B cell (primary cell): Measurements from ENCODE around the gene LCE5A. TPM values are rescaled to one million over a fixed set of nuclear protein-coding genes. Genes with fewer than 3 reads are reported as not detected.

Experiments
- ATAC-seq: fragments of 200-7000 bp; cut with Tn5 transposase; one replicate; pipeline ENCODE4 v1.10.0; 2021; ENCODE audit warnings: low read depth, mild to moderate bottlenecking, moderate number of reproducible peaks, moderate library complexity
- CTCF ChIA-PET: fragments of 350-600 bp; sonication (Branson Sonifier 250); formaldehyde crosslinking; loops from one replicate; lab custom pipeline; 2021; ENCODE audit warnings: antibody characterized with exemption, inconsistent platforms; lab: Charles Lee
- POLR2A ChIA-PET: fragments of 350-600 bp; sonication (Branson Sonifier 250); formaldehyde crosslinking; loops from one replicate; lab custom pipeline; 2021; ENCODE audit warnings: antibody characterized with exemption; lab: Charles Lee
- DNase-seq: peaks from one replicate; pipeline ENCODE4 v3.0.0; 2013
- H2AFZ ChIP-seq: 2 replicates; pipeline ENCODE4 v1.6.1; 2012; ENCODE audit warnings: mild to moderate bottlenecking, low read depth, low read length; ENCODE audit not compliant: insufficient read depth, poor library complexity, severe bottlenecking
- H3K27ac ChIP-seq, 2 donors: 1 replicate in 1 of 2; 2 replicates in 1 of 2; pipeline ENCODE4 v1.5.1; 2012 to 2013; ENCODE audit warnings: low read length in 2 of 2, mild to moderate bottlenecking in 2 of 2, moderate library complexity in 1 of 2
- H3K27me3 ChIP-seq, 4 experiments: fragments of 200-600 bp in 1 of 4; sonication (generic) in 1 of 4; replicated peaks in 1 of 4; 1 replicate in 2 of 4; 2 replicates in 2 of 4; pipeline versions ENCODE4 v1.6.1 to v1.7.0; 2013 to 2016; ENCODE audit warnings: low read length in 3 of 4, mild to moderate bottlenecking in 2 of 4, mixed read lengths in 1 of 4, moderate library complexity in 1 of 4; ENCODE audit not compliant: insufficient read depth in 4 of 4, control insufficient read depth in 3 of 4; ENCODE audit errors: control extremely low read depth in 1 of 4
- H3K36me3 ChIP-seq, 2 experiments: replicated peaks in 1 of 2; 1 replicate in 1 of 2; 2 replicates in 1 of 2; pipeline versions ENCODE4 v1.6.1 to v1.7.1; 2013; ENCODE audit warnings: low read length in 1 of 2; ENCODE audit not compliant: insufficient read depth in 2 of 2, control insufficient read depth in 1 of 2; ENCODE audit errors: control extremely low read depth in 1 of 2, extremely low read depth in 1 of 2
- H3K4me1 ChIP-seq, 2 donors: fragments of 200-600 bp in 1 of 2; sonication (generic) in 1 of 2; 1 replicate in 1 of 2; 2 replicates in 1 of 2; pipeline versions ENCODE4 v1.5.1 to v1.6.1; 2013 to 2017; ENCODE audit warnings: low read length in 2 of 2; ENCODE audit not compliant: control insufficient read depth in 2 of 2, insufficient read depth in 2 of 2
- H3K4me2 ChIP-seq: replicated peaks from 2 replicates; pipeline ENCODE3; 2012; ENCODE audit warnings: mild to moderate bottlenecking, low read depth, low read length; ENCODE audit not compliant: poor library complexity, severe bottlenecking
- H3K4me3 ChIP-seq, 5 experiments: fragments of 200-600 bp in 1 of 5; sonication (generic) in 1 of 5; 1 replicate in 3 of 5; 2 replicates in 2 of 5; pipeline versions ENCODE4 v1.5.1 to v1.7.0; 2011 to 2016; ENCODE audit warnings: low read length in 4 of 5, mild to moderate bottlenecking in 4 of 5, low read depth in 2 of 5, control low read depth in 1 of 5, moderate library complexity in 1 of 5; ENCODE audit not compliant: insufficient read depth in 1 of 5; ENCODE audit errors: control extremely low read depth in 1 of 5, extremely low read depth in 1 of 5
- H3K79me2 ChIP-seq: fragments of 200-600 bp; sonication (generic); one replicate; pipeline ENCODE4 v1.6.0; 2016; ENCODE audit warnings: low read length; ENCODE audit not compliant: control insufficient read depth, insufficient read depth
- H3K9ac ChIP-seq: fragments of 200-600 bp; sonication (generic); 2 replicates; pipeline ENCODE4 v1.6.1; 2017; ENCODE audit warnings: mild to moderate bottlenecking, low read length, moderate library complexity
- H3K9me3 ChIP-seq, 3 donors: one replicate each; pipeline versions ENCODE4 v1.6.1 to v1.7.1; 2013; ENCODE audit warnings: low read length in 2 of 3; ENCODE audit not compliant: control insufficient read depth in 2 of 3, insufficient read depth in 1 of 3; ENCODE audit errors: control extremely low read depth in 1 of 3
- H4K20me1 ChIP-seq: 2 replicates; pipeline ENCODE4 v1.6.0; 2012; ENCODE audit warnings: mild to moderate bottlenecking, low read length; ENCODE audit not compliant: insufficient read depth, control insufficient read depth, poor library complexity, severe bottlenecking
- H3K27ac Mint-ChIP-seq: one replicate; pipeline ENCODE4 v1.8.0; 2021; ENCODE audit warnings: mixed read lengths
- H3K27me3 Mint-ChIP-seq: one replicate; pipeline ENCODE4 v1.8.0; 2021; ENCODE audit warnings: mixed read lengths
- H3K4me1 Mint-ChIP-seq: one replicate; pipeline ENCODE4 v1.8.0; 2021; ENCODE audit warnings: mixed read lengths
- H3K4me3 Mint-ChIP-seq: one replicate; pipeline ENCODE4 v1.8.0; 2021; ENCODE audit warnings: mixed read lengths
- H3K9me3 Mint-ChIP-seq: one replicate; pipeline ENCODE4 v1.8.0; 2022; ENCODE audit warnings: mixed read lengths; ENCODE audit not compliant: insufficient read depth
- CTCF ChIP-seq: fragments of 200-600 bp; IDR thresholded peaks from one replicate; pipeline ENCODE4 v1.8.0; 2022; ENCODE audit warnings: antibody characterized with exemption, mild to moderate bottlenecking
- EZH2 ChIP-seq: IDR thresholded peaks from 2 replicates; pipeline ENCODE4 v1.6.1; 2012; ENCODE audit warnings: borderline replicate concordance, low read depth, mild to moderate bottlenecking, moderate library complexity, low read length; ENCODE audit not compliant: insufficient read depth, poor library complexity, severe bottlenecking
- WGBS: methylation state at CpG from one replicate; pipeline ENCODE4 v1.1.5; 2013; ENCODE audit warnings: missing lambda C conversion rate; ENCODE audit not compliant: insufficient coverage; 5-methylcytosine and 5-hydroxymethylcytosine counted together
- intact Hi-C: fragments of 100-400 bp; cut with micrococcal nuclease; formaldehyde crosslinking; loops from one replicate; pipeline ENCODE4 v1.10.0; 2022
- polyA plus RNA-seq: library from polyadenylated mRNA; depleted of rRNA; stranded (reverse); fragments of >200 nt; gene quantifications from 2 replicates; pipeline ENCODE4 v1.2.3, GENCODE V29; 2012
- total RNA-seq, 2 donors: library from RNA; stranded (reverse); fragments of 120-200 nt in 1 of 2; gene quantifications; 1 replicate in 1 of 2; 2 replicates in 1 of 2; pipeline versions ENCODE4 v1.2.3 to v1.2.4, GENCODE V29; 2013 to 2022

Gene LCE5A
- total and polyA plus RNA-seq, 2 donors (not counting 1 experiment from before 2014, with no cell fraction given), result not detected

- CTCF ChIA-PET, result no interaction called here
- ATAC-seq (no peak), DNase-seq (no peak)
- no peaks in the 10 kb centered on the region for H4K20me1 ChIP-seq
- no peaks in the 10 kb centered on the region for H3K79me2 ChIP-seq
- peaks cover 0 to 29% (median 13%) of the 10 kb centered on the region in 4 experiments for H3K27me3 ChIP-seq
- H3K4me3 Mint-ChIP-seq, result no peak overlapping the region
- intact Hi-C loops, result no loop called here
- no peaks in the 10 kb centered on the region for H3K36me3 ChIP-seq
- no peak overlapping the region for H3K27ac Mint-ChIP-seq
- H3K9me3 Mint-ChIP-seq, result no peaks in the 10 kb centered on the region
- H3K4me1 Mint-ChIP-seq, result peaks cover 2% of the 10 kb centered on the region
- H3K9ac ChIP-seq, result no peak overlapping the region
- no peak overlapping the region for H3K4me3 ChIP-seq
- H3K4me2 ChIP-seq, result no peak overlapping the region
- no peak overlapping the region for H2AFZ ChIP-seq
- no peak overlapping the region for H3K27ac ChIP-seq
- 64% methylated on average over 5 of the region's 5 CpGs for WGBS
- H3K9me3 ChIP-seq, result no peaks in the 10 kb centered on the region
- H3K4me1 ChIP-seq, result no peaks in the 10 kb centered on the region
- TF ChIP-seq EZH2 (no peak), CTCF (no peak)
- POLR2A ChIA-PET, result no interaction called here
- H3K27me3 Mint-ChIP-seq, result peaks cover 57% of the 10 kb centered on the region
Observed at GRCh38 chr1:152511596-152511995, 993 bp downstream of the LCE5A start.

DNA sequence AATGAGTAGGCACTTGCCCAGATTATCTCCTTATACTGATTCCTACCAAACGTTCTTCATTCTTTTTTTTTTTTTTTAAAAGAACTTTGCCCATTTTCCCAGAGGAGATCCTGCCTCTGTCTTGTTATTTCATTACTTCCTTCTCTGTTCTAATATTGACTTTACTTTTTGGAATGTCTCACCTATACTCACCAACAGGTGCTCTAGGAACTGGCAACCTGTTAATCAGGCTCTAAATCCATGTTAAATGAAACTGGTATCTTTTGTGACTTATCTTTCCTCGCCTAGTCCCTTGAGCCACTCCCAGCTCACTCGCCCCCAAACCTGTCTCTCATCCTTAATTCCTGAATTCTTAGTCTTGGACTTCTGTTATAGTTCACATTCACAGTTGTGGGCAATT is 2.5 kb downstream of the LCE5A start:
- TF ChIP-seq CTCF (no peak), EZH2 (no peak)
- Histone ChIP-seq H3K36me3 (no peaks in the 10 kb centered on the region), H3K79me2 (no peaks in the 10 kb centered on the region), H3K4me1 (no peaks in the 10 kb centered on the region), H3K4me3 (no peak overlapping the region), H4K20me1 (no peaks in the 10 kb centered on the region), H2AFZ (no peak overlapping the region), H3K9me3 (no peaks in the 10 kb centered on the region), H3K9ac (no peak overlapping the region), H3K4me2 (no peak overlapping the region), H3K27ac (no peak overlapping the region), H3K27me3 (peaks cover 0 to 38% (median 14%) of the 10 kb centered on the region in 4 experiments)
- intact Hi-C loops, result no loop called here
- DNase-seq (no peak), ATAC-seq (no peak)
- no peaks in the 10 kb centered on the region for H3K9me3 Mint-ChIP-seq
- ChIA-PET CTCF (no interaction called here), POLR2A (no interaction called here)
- H3K4me1 Mint-ChIP-seq, result peaks cover 2% of the 10 kb centered on the region
- no peak overlapping the region for H3K27ac Mint-ChIP-seq
- no CpG with 5 or more reads among the region's 3 CpGs for WGBS
- no peak overlapping the region for H3K4me3 Mint-ChIP-seq
- peaks cover 68% of the 10 kb centered on the region for H3K27me3 Mint-ChIP-seq
